ENCODE data around the gene KCNQ1. TPM values are rescaled to one million over a fixed set of nuclear protein-coding genes. Genes with fewer than 3 reads are reported as not detected.

Gene KCNQ1
- total and polyA plus RNA-seq, 8 donors: 7.1 to 37.7 (median 9.9) TPM

DNA sequence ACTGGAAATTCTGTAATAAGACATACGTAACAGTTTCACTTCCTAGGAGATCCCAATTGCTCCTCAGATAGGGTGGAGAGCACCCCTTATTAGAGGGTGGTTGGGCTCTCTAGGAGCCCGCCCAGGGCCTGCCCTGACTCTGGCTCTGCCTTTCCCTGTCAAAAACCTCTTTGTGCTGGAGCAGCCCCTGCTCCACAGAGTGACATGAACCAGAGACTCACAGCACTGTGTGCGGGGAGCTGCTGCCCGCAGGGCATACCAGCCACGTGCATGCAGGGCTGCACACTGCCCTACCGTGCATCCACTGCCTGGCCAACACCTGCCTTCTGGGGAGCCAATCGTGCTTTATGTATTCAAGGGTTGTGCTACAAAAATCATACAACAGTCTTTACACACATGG lies 230.7 kb downstream of the KCNQ1 start:
- no peak overlapping the region for H3K27ac ChIP-seq
- H3K9me3 ChIP-seq: no peaks in the 10 kb centered on the region
- TF ChIP-seq, protein P1, sequence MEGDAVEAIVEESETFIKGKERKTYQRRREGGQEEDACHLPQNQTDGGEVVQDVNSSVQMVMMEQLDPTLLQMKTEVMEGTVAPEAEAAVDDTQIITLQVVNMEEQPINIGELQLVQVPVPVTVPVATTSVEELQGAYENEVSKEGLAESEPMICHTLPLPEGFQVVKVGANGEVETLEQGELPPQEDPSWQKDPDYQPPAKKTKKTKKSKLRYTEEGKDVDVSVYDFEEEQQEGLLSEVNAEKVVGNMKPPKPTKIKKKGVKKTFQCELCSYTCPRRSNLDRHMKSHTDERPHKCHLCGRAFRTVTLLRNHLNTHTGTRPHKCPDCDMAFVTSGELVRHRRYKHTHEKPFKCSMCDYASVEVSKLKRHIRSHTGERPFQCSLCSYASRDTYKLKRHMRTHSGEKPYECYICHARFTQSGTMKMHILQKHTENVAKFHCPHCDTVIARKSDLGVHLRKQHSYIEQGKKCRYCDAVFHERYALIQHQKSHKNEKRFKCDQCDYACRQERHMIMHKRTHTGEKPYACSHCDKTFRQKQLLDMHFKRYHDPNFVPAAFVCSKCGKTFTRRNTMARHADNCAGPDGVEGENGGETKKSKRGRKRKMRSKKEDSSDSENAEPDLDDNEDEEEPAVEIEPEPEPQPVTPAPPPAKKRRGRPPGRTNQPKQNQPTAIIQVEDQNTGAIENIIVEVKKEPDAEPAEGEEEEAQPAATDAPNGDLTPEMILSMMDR (IDR thresholded peaks at IDR 0.05): no peak
- no peaks in the 10 kb centered on the region for H3K36me3 ChIP-seq
- ATAC-seq (no peak), DNase-seq (peak in 1 of 4 donors; percentile 19)
- H3K27me3 ChIP-seq: no peaks in the 10 kb centered on the region
- H3K4me1 ChIP-seq: peaks cover 0 to 16% of the 10 kb centered on the region in 2 donors
- intact Hi-C loops (cut with DNase I): no loop called here
- H3K4me3 ChIP-seq: no peak overlapping the region

DNA sequence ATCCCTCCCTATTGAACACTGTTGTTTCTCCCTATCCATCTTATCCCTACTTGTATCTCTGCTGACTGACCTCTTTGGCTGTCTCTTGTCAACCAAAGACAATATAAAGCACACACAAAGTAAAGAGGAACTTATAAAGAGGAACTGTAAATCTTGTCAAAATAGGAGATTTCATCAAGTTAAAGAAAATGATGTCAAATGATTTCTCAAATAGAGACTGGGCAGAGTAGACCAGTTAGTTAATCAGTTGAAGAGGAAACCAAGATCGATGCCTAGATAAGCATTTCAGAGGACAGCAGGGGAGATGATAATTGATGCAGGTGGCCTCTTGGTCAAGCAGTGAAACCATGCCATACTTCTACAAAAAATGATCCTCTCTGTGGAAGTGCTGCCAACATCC lies 232.3 kb downstream of the KCNQ1 start:
- Histone ChIP-seq H3K36me3 (no peaks in the 10 kb centered on the region), H3K4me1 (peaks cover 0 to 28% of the 10 kb centered on the region in 2 donors), H3K27ac (peak overlapping the region in 1 of 2 donors; percentile 14), H3K4me3 (no peak overlapping the region), H3K9me3 (no peaks in the 10 kb centered on the region), H3K27me3 (no peaks in the 10 kb centered on the region)
- intact Hi-C loops (cut with DNase I): no loop called here
- ATAC-seq (peak; percentile 24), DNase-seq (no peak)
- TF ChIP-seq, protein P1 (IDR thresholded peaks at IDR 0.05): no peak

DNA sequence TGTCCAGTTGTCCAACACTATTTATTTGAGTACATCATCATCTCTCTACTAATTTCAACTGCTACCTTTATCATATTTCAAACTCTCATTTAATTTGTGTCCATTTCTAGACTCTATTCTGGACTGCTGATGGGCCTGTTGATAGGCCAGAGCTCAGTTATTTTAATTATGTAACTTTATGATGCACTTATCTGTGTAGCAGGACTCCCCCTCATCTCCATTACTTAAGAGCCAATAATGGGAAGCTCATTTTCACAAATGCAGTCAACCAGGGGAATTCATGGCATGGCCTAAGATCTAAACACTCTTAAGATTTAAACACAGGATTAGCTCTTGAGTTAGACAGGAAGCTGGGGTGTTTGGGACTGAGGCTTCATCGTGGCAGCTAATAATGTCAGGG lies 233.6 kb downstream of the KCNQ1 start:
- no peaks in the 10 kb centered on the region for H3K9me3 ChIP-seq
- H3K36me3 ChIP-seq: no peaks in the 10 kb centered on the region
- TF ChIP-seq, protein P1 (IDR thresholded peaks at IDR 0.05): no peak
- no peak overlapping the region for H3K4me3 ChIP-seq
- DNase-seq (no peak), ATAC-seq (no peak)
- no peak overlapping the region for H3K27ac ChIP-seq
- H3K4me1 ChIP-seq: peaks cover 0 to 28% of the 10 kb centered on the region in 2 donors
- intact Hi-C loops (cut with DNase I): no loop called here
- no peaks in the 10 kb centered on the region for H3K27me3 ChIP-seq

DNA sequence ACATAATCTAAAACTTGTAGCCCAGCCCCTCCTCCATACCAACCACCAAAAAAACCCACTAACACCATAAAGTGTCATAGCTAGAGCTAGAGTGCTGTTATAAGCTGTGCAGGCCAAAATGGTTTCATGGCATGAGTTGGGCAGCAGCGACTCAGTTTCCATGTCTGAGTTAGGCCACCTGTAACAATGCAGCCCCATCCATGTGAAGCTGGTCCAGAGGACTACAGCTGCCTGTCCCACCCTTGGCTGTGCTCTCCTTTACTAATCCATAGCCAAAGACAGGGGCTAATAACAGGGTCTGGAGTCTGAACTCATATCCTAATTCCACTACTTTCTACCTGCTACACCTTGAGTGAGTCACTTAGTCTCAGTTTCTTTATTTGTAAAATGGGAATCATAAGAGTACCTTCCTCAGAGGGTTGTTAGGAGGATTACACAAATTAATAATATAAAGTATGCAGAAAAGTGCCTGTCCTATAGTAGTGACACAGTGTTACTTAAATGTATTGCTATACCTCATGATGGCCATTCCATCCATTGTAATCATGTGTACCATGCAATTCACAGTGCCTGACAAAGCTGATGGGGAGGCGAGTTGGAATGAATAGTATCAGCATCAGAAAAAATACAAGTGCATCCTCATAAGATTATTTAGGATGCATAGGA lies 234.3 kb downstream of the KCNQ1 start:
- DNase-seq: peak in 1 of 4 donors; percentile 11
- Histone ChIP-seq H3K27ac (no peak overlapping the region), H3K36me3 (no peaks in the 10 kb centered on the region), H3K9me3 (no peaks in the 10 kb centered on the region), H3K27me3 (no peaks in the 10 kb centered on the region), H3K4me3 (no peak overlapping the region), H3K4me1 (peaks cover 0 to 28% of the 10 kb centered on the region in 2 donors)
- ATAC-seq: no peak
- TF ChIP-seq, protein P1 (IDR thresholded peaks at IDR 0.05): no peak
- intact Hi-C loops (cut with DNase I): no loop called here

DNA sequence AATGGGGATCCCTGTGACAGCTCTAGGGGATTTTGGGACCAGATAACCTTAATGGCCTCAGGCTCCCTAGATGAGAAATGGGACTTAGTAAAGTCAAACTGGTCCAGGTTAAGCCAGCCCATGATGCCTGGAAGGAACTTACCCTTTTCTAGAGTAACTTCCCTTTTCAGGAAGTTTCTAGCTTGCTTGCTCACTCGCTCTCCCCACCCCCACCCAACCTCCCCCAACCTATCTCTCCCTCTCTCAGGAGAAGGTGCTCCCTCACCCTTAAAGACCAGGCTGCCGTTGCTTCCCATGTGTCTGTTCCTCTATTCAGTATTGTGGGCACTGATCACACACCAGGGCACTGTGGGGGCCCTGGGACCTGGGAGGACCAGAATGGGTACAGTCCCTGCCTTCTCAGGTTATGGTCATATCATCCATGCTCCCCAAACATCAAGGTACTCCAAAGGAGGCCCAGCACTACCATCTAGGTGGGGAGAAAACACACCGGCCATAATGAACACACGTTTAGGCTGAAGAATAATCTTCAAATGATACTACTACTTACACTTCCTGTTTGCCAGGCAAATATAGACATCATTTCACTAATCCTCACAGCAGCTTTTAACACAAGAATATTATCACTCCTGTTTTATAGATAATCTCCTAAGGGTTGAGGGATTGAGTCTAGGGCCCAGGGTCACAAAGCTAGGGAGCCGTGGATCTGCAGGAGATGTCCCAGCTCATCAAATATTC lies 236.8 kb downstream of the KCNQ1 start:
- TF ChIP-seq, protein P1 (IDR thresholded peaks at IDR 0.05): no peak
- intact Hi-C loops (cut with DNase I): no loop called here
- Histone ChIP-seq H3K27ac (no peak overlapping the region), H3K27me3 (no peaks in the 10 kb centered on the region), H3K36me3 (no peaks in the 10 kb centered on the region), H3K4me1 (peaks cover 0 to 24% of the 10 kb centered on the region in 2 donors), H3K4me3 (no peak overlapping the region), H3K9me3 (no peaks in the 10 kb centered on the region)
- ATAC-seq (no peak), DNase-seq (peak in 1 of 4 donors; percentile 18)
